Mesothelial cell of epicardium (in vitro differentiated cells): Measurements from ENCODE around the gene OMP. TPM values are rescaled to one million over a fixed set of nuclear protein-coding genes. Genes with fewer than 3 reads are reported as not detected.

ENCODE experiments used
- DNase-seq, 2 experiments: peaks; one replicate each; pipeline ENCODE4 v3.0.0; 2021; ENCODE audit warnings: low spot score in 2 of 2; ENCODE audit not compliant: unreplicated experiment in 2 of 2
- H3K27ac Mint-ChIP-seq: 2 replicates; pipeline ENCODE4 v1.8.0; 2021; ENCODE audit warnings: mixed read lengths
- H3K27me3 Mint-ChIP-seq: 2 replicates; pipeline ENCODE4 v1.8.0; 2021; ENCODE audit warnings: low read depth, mixed read lengths
- H3K36me3 Mint-ChIP-seq: 2 replicates; pipeline ENCODE4 v1.8.0; 2021; ENCODE audit warnings: mixed read lengths
- H3K4me1 Mint-ChIP-seq: 2 replicates; pipeline ENCODE4 v1.8.0; 2021; ENCODE audit warnings: mixed read lengths
- H3K4me3 Mint-ChIP-seq: 2 replicates; pipeline ENCODE4 v1.8.0; 2021; ENCODE audit warnings: mild to moderate bottlenecking, moderate library complexity, mixed read lengths
- H3K9me3 Mint-ChIP-seq: 2 replicates; pipeline ENCODE4 v1.8.0; 2021; ENCODE audit warnings: mixed read lengths
- total RNA-seq: library from RNA; stranded (reverse); gene quantifications from 3 replicates; pipeline ENCODE4 v1.2.1, GENCODE V29; 2021
- TF ChIP-seq, protein P1 (sequence below): fragments of 200-600 bp; sonication (generic); IDR thresholded peaks from one replicate; pipeline ENCODE4 v1.5.0; 2021; ENCODE audit warnings: antibody characterized with exemption; ENCODE audit not compliant: unreplicated experiment

Gene OMP
- total RNA-seq, 1 donor from 2014 or later = 1.5 TPM

DNA sequence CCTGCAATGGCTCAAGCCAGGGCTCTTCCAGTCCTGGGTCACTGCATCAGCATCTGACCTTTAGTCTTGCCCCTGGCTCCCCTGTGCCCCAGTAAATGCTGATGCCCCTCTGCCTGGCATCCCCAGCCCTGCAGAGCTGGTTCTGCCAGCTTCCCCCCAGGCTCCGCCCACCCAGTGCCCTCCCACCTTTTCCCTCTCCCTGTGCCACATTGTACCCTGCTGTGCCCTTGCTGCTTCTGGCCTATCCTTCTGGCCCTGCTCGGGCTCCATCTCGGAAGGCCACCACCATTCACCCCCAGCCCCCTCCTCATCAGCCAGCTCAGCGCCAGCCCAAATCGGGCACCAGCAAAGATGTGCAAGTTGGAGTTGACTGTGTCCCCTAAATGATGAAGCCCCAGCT is 28.4 kb upstream of the OMP start:
- TF ChIP-seq, protein P1, sequence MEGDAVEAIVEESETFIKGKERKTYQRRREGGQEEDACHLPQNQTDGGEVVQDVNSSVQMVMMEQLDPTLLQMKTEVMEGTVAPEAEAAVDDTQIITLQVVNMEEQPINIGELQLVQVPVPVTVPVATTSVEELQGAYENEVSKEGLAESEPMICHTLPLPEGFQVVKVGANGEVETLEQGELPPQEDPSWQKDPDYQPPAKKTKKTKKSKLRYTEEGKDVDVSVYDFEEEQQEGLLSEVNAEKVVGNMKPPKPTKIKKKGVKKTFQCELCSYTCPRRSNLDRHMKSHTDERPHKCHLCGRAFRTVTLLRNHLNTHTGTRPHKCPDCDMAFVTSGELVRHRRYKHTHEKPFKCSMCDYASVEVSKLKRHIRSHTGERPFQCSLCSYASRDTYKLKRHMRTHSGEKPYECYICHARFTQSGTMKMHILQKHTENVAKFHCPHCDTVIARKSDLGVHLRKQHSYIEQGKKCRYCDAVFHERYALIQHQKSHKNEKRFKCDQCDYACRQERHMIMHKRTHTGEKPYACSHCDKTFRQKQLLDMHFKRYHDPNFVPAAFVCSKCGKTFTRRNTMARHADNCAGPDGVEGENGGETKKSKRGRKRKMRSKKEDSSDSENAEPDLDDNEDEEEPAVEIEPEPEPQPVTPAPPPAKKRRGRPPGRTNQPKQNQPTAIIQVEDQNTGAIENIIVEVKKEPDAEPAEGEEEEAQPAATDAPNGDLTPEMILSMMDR = no peak
- peaks cover 2% of the 10 kb centered on the region for H3K36me3 Mint-ChIP-seq
- no peaks in the 10 kb centered on the region for H3K27me3 Mint-ChIP-seq
- H3K4me3 Mint-ChIP-seq = no peak overlapping the region
- peaks cover 14% of the 10 kb centered on the region for H3K9me3 Mint-ChIP-seq
- H3K4me1 Mint-ChIP-seq = peaks cover 20% of the 10 kb centered on the region
- no peak for DNase-seq
- H3K27ac Mint-ChIP-seq = no peak overlapping the region

DNA sequence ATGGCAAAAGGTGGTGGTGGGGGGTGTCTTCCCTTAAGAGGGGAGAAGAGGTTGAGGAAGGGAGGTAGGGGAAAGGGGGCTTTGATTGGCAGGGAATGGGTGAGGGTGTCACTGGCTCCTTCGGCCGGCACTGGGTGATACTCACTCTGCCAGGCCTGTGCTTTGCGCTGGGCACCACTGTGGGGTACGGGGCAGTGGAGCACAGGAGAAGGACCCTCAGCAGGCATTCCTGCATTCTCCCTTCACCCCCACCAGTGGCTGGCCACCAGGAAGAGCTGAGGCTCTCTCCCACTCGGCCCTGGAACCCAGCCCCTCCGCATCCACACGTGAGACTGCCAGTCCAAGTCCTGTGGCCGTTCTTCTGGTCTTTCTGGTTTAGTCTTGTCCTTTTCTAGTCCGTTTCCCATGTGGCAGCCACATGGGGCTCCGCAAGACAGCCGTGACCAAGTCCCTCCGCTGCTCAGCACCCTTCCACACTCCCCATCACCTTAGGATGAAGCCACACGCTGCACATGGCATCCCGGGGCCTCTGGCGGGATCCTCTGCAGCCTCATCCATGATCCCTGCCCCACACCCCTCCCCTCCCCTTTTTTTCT is 27.9 kb upstream of the OMP start:
- DNase-seq = no peak

DNA sequence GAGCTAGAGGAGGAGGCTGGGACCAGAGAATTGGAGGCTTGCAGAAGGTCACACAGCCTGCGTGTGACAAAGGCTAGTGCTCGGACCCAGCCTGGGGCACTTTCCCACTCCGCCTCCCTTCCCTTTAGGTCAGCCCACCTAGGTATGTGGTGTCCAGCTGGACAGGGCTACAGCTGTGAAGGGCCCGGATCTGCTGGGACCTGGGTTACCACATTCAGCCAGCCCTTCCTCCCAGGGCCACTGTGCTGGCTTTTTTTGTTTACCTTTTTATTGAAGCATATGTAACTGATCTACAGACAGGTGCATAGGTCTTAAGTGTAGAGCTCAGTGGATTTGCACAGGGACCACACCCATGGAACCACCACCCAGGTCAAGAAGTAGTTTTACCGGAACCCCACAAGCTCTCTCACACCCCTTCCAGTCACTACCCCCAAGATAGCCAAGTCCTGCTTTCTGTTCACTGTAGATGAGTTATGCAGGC is 27.2 kb upstream of the OMP start:
- no peaks in the 10 kb centered on the region for H3K27me3 Mint-ChIP-seq
- peaks cover 2% of the 10 kb centered on the region for H3K36me3 Mint-ChIP-seq
- H3K9me3 Mint-ChIP-seq = peaks cover 21% of the 10 kb centered on the region
- no peak for DNase-seq
- TF ChIP-seq, protein P1 = no peak
- H3K4me3 Mint-ChIP-seq = no peak overlapping the region
- H3K4me1 Mint-ChIP-seq = peaks cover 20% of the 10 kb centered on the region
- H3K27ac Mint-ChIP-seq = no peak overlapping the region

More for the DNA sequence above, 27.9 kb upstream of the OMP start:
- Mint-ChIP-seq H3K4me1 (peaks cover 20% of the 10 kb centered on the region), H3K4me3 (no peak overlapping the region), H3K36me3 (peaks cover 2% of the 10 kb centered on the region), H3K27me3 (no peaks in the 10 kb centered on the region), H3K9me3 (peaks cover 16% of the 10 kb centered on the region), H3K27ac (no peak overlapping the region)
- TF ChIP-seq, protein P1 = no peak

DNA sequence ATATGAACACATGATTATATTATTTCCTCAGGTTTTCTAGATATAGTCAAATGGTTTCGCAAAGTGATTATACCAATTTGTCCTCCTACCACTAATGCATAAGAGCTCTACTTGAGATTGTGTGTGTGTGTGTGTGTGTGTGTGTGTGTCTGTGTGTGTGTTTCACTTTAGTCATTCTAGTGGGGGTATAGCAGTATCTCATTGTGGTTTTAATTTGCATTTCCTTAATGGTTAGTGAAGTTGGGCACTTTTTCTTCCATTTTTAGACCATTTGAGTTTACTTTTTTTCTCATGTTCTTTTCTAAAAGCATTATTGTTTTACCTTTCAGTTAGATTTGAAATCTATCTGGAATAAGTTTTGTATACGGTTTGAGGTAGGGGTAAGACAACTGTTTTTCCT is 23.0 kb upstream of the OMP start:
- no peak for DNase-seq
- Mint-ChIP-seq H3K27me3 (no peaks in the 10 kb centered on the region), H3K27ac (no peak overlapping the region), H3K36me3 (peaks cover 2% of the 10 kb centered on the region), H3K4me3 (no peak overlapping the region), H3K4me1 (no peaks in the 10 kb centered on the region), H3K9me3 (peaks cover 21% of the 10 kb centered on the region)
- TF ChIP-seq, protein P1 = no peak

DNA sequence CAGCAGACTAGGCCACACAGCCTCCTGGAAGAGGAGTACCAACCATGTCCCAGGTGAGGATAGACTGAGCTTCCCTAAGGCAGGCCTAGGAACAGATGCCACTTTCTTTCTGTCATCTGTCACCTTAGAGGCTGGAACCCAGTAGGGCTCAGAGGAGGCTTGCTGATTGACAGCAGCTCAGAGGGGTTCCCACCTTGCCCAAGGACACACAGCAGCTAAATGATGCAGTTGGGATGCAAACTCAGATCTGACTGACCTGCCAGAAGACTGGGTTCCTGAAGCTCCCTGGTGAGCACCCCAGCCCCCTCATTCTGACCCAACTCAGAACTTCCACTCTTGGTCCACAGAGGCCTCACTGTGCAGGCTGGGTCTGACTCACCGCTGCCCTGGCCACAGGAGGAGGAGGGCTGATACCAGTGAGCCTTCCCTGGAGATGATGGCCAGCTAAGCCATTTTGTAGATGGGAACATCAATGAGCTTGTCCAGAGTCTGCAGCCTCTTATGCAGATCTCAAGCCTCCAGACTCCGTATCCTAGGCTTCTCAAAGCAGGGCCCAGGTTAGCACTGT is 21.9 kb upstream of the OMP start:
- no peak overlapping the region for H3K4me3 Mint-ChIP-seq
- no peak for DNase-seq
- H3K9me3 Mint-ChIP-seq = peaks cover 21% of the 10 kb centered on the region
- peaks cover 2% of the 10 kb centered on the region for H3K36me3 Mint-ChIP-seq
- no peaks in the 10 kb centered on the region for H3K4me1 Mint-ChIP-seq
- TF ChIP-seq, protein P1 = no peak
- H3K27ac Mint-ChIP-seq = no peak overlapping the region
- H3K27me3 Mint-ChIP-seq = no peaks in the 10 kb centered on the region
